Stomach (tissue), 4 donors: Measurements from ENCODE around the gene PC.

Source experiments
- POLR2A ChIP-seq, 4 donors: fragments of 450-650 bp; IDR thresholded peaks; one replicate each; pipeline ENCODE4 v1.6.1; 2016; ENCODE audit warnings: antibody characterized with exemption in 4 of 4, control low read depth in 2 of 4, mild to moderate bottlenecking in 1 of 4, moderate library complexity in 1 of 4
- POLR2AphosphoS5 ChIP-seq, 3 donors: sonication (generic); formaldehyde crosslinking; IDR thresholded peaks; one replicate each; pipeline ENCODE4 v1.6.1; 2016; ENCODE audit warnings: antibody characterized with exemption in 3 of 3
- TF ChIP-seq, protein P1 (sequence below), 7 experiments: fragments of 450-650 bp in 4 of 7; fragments of 200-600 bp in 3 of 7; sonication (generic) in 3 of 7; IDR thresholded peaks; one replicate each; pipeline ENCODE4 v1.5.1; 2016 to 2019; ENCODE audit warnings: antibody characterized with exemption in 7 of 7, control low read depth in 2 of 7, mild to moderate bottlenecking in 1 of 7

DNA sequence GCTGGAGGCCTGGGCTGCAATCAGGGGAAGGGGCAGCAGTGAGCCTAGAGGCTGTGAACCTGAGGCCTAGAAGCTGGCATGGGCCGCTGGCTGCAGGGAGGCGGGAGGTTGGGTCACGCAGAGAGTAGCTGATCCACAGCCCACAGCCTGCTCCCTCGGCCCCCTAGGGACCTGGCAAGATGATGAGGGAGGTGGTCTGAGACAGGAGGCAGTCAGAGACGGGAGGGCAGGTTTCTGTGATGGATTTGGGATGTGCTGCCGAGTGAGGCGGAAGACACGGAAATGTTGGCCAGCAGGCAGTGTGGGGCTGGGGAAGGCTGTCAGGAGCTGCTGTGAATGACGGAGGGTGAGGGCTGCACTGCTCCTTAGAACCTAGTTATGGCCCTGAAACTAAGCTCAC is 78.6 kb downstream of the PC start:
- TF ChIP-seq, protein P1, sequence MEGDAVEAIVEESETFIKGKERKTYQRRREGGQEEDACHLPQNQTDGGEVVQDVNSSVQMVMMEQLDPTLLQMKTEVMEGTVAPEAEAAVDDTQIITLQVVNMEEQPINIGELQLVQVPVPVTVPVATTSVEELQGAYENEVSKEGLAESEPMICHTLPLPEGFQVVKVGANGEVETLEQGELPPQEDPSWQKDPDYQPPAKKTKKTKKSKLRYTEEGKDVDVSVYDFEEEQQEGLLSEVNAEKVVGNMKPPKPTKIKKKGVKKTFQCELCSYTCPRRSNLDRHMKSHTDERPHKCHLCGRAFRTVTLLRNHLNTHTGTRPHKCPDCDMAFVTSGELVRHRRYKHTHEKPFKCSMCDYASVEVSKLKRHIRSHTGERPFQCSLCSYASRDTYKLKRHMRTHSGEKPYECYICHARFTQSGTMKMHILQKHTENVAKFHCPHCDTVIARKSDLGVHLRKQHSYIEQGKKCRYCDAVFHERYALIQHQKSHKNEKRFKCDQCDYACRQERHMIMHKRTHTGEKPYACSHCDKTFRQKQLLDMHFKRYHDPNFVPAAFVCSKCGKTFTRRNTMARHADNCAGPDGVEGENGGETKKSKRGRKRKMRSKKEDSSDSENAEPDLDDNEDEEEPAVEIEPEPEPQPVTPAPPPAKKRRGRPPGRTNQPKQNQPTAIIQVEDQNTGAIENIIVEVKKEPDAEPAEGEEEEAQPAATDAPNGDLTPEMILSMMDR (IDR thresholded peaks at IDR 0.05): no peak
- no peak for TF ChIP-seq POLR2A (IDR thresholded peaks at IDR 0.05)
- TF ChIP-seq POLR2AphosphoS5 (IDR thresholded peaks at IDR 0.05): no peak
